Measurements from ENCODE around the gene LIN7B. TPM values are rescaled to one million over a fixed set of nuclear protein-coding genes. Genes with fewer than 3 reads are reported as not detected.

The LIN7B gene
- total and polyA plus RNA-seq, 9 of the 15 experiments (the other 6 are each of a cell fraction or from before 2014, with no cell fraction given), result 0.89 to 15.7 (median 4.0) TPM

GRCh38 chr19:49113762-49114629 is at the start of gene LIN7B (continued):
- TF ChIP-seq CTCF (IDR thresholded peaks at IDR 0.05 in 2 of 3, conservative IDR thresholded peaks at IDR 0.05 in 1 of 3; ENCODE audit: insufficient read depth in 2 of 3, low read depth in 1 of 3, low read length in 3 of 3) (peak; percentile 60 to 68 (median 66); a peak in 5 of 6 replicates), TSC22D4 (tag; IDR thresholded peaks at IDR 0.05) (no peak), ATF1 (CRISPR knock-in tag; IDR thresholded peaks at IDR 0.05) (no peak), ATF1 (tag; IDR thresholded peaks at IDR 0.05) (peak; percentile 47), NBN (IDR thresholded peaks at IDR 0.05; ENCODE audit: low read depth) (peak; percentile 45; the same call in 1 of the 2 replicates), IRF1 (CRISPR knock-in tag; IDR thresholded peaks at IDR 0.05; ENCODE audit: borderline replicate concordance) (no peak), RHOXF2B (CRISPR knock-in tag; conservative IDR thresholded peaks at IDR 0.05) (no peak), RCOR1 (IDR thresholded peaks at IDR 0.05; ENCODE audit: borderline replicate concordance in 1 of 2, low read depth in 2 of 2, low read length in 2 of 2) (peak in 1 of 2 experiments; percentile 17; a peak in 1 of 4 replicates), TRIM28 (IDR thresholded peaks at IDR 0.05) (no peak)
- TF ChIP-seq, protein P1, sequence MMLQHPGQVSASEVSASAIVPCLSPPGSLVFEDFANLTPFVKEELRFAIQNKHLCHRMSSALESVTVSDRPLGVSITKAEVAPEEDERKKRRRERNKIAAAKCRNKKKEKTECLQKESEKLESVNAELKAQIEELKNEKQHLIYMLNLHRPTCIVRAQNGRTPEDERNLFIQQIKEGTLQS (IDR thresholded peaks at IDR 0.05), result no peak
- TF ChIP-seq, protein P1 (CRISPR knock-in tag; conservative IDR thresholded peaks at IDR 0.05), result 0 out of 2 replicates have a peak, but pooled peaks have one; percentile 35
- TF ChIP-seq, protein P2, sequence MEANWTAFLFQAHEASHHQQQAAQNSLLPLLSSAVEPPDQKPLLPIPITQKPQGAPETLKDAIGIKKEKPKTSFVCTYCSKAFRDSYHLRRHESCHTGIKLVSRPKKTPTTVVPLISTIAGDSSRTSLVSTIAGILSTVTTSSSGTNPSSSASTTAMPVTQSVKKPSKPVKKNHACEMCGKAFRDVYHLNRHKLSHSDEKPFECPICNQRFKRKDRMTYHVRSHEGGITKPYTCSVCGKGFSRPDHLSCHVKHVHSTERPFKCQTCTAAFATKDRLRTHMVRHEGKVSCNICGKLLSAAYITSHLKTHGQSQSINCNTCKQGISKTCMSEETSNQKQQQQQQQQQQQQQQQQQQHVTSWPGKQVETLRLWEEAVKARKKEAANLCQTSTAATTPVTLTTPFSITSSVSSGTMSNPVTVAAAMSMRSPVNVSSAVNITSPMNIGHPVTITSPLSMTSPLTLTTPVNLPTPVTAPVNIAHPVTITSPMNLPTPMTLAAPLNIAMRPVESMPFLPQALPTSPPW (CRISPR knock-in tag; IDR thresholded peaks at IDR 0.05), result peak; percentile 53
- TF ChIP-seq, protein P3, sequence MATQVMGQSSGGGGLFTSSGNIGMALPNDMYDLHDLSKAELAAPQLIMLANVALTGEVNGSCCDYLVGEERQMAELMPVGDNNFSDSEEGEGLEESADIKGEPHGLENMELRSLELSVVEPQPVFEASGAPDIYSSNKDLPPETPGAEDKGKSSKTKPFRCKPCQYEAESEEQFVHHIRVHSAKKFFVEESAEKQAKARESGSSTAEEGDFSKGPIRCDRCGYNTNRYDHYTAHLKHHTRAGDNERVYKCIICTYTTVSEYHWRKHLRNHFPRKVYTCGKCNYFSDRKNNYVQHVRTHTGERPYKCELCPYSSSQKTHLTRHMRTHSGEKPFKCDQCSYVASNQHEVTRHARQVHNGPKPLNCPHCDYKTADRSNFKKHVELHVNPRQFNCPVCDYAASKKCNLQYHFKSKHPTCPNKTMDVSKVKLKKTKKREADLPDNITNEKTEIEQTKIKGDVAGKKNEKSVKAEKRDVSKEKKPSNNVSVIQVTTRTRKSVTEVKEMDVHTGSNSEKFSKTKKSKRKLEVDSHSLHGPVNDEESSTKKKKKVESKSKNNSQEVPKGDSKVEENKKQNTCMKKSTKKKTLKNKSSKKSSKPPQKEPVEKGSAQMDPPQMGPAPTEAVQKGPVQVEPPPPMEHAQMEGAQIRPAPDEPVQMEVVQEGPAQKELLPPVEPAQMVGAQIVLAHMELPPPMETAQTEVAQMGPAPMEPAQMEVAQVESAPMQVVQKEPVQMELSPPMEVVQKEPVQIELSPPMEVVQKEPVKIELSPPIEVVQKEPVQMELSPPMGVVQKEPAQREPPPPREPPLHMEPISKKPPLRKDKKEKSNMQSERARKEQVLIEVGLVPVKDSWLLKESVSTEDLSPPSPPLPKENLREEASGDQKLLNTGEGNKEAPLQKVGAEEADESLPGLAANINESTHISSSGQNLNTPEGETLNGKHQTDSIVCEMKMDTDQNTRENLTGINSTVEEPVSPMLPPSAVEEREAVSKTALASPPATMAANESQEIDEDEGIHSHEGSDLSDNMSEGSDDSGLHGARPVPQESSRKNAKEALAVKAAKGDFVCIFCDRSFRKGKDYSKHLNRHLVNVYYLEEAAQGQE (IDR thresholded peaks at IDR 0.05; ENCODE audit: borderline replicate concordance), result peak; percentile 38
- TF ChIP-seq, protein P3 (CRISPR knock-in tag; IDR thresholded peaks at IDR 0.05; ENCODE audit: low read depth), result no peak
